ENCODE measurements around the gene GCAT. TPM values are rescaled to one million over a fixed set of nuclear protein-coding genes. Genes with fewer than 3 reads are reported as not detected.

Gene GCAT
- total RNA-seq, 1 donor from 2014 or later = 42.7 TPM

DNA sequence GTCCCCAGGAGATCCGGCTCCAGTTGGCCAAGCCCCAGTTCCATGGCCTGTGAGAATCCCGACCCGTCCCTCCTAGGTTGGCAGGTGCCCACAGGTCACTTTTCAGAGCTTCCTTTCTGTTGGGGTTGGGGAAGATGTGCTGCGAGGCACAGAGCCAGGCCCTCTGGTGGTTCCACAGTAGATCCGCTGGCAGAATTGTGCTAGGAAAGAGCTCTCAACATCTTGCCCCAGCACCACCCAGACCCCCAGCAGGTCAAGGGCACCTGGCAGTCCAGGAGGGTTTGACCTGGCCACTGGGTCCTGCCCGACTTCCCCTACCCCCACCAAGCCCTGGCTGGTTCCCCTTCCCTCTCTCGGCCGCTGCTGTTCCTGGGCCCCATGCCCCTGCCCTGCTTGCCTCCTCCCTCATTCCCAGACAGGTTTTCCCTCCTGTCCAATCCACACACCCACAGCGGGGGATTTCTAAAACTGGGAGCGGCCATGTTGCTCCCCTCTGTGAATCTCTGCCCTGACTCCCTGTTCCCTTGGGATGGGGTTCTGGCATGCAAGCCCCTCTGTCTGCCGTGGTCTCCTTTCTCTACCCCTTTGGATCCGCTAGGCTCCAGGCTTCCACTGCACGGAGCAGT is 26.2 kb upstream of the GCAT start:
- H3K4me3 ChIP-seq = no peak overlapping the region
- no peak for DNase-seq
- intact Hi-C loops (cut with micrococcal nuclease) = no loop called here
- peaks cover 33% of the 10 kb centered on the region for H3K4me1 ChIP-seq
- TF ChIP-seq, protein P1, sequence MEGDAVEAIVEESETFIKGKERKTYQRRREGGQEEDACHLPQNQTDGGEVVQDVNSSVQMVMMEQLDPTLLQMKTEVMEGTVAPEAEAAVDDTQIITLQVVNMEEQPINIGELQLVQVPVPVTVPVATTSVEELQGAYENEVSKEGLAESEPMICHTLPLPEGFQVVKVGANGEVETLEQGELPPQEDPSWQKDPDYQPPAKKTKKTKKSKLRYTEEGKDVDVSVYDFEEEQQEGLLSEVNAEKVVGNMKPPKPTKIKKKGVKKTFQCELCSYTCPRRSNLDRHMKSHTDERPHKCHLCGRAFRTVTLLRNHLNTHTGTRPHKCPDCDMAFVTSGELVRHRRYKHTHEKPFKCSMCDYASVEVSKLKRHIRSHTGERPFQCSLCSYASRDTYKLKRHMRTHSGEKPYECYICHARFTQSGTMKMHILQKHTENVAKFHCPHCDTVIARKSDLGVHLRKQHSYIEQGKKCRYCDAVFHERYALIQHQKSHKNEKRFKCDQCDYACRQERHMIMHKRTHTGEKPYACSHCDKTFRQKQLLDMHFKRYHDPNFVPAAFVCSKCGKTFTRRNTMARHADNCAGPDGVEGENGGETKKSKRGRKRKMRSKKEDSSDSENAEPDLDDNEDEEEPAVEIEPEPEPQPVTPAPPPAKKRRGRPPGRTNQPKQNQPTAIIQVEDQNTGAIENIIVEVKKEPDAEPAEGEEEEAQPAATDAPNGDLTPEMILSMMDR (IDR thresholded peaks at IDR 0.05; ENCODE audit: borderline replicate concordance) = peak; percentile 37
- no peaks in the 10 kb centered on the region for H3K9me3 ChIP-seq (replicated peaks)
- H3K27ac ChIP-seq (replicated peaks) = no peak overlapping the region
- no peaks in the 10 kb centered on the region for H3K27me3 ChIP-seq (ENCODE audit: low read depth)
- H3K36me3 ChIP-seq = no peaks in the 10 kb centered on the region

DNA sequence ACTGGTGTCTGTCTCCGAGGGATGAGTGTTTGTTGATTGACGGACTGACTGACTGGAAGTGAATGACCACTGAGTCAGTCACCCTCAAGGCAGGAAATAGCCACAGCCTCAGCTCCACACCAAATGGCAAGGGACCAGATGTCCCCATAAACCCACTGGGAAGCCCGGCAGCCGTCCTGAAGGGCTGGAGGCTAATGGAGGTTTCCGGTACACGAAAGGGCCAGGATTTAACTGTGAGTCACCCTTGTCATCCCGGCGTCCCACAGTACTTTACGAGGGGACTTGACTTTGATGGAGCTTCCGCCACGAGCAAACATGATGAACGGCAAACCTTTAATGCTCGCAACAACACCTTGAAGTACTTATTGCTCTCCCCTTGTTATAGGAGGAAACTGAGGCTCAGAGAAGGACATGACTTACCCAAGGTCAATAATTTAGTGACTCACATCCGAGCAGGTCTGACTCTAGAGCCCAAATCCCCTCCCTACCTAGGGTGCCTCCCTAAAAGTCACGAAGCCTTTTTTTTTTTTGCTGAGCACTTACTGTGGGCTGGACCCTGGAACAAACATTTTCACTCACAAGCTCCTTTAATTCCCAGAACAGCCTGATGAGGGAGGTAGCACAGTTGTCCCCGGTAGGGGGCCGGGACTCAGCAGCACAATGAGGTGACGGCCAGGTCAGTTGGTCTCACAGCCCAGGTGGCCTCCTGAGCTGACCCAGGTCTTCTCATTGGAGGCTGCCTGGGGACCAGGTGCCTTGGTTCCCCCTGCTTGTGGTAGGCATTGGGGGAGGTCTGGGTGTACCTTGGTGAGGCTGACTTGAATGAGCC is 25.2 kb upstream of the GCAT start:
- DNase-seq = no peak
- Histone ChIP-seq H3K4me1 (peaks cover 25% of the 10 kb centered on the region), H3K27me3 (ENCODE audit: low read depth) (no peaks in the 10 kb centered on the region), H3K36me3 (no peaks in the 10 kb centered on the region), H3K4me3 (no peak overlapping the region), H3K9me3 (replicated peaks) (no peaks in the 10 kb centered on the region), H3K27ac (replicated peaks) (no peak overlapping the region)
- TF ChIP-seq, protein P1 (IDR thresholded peaks at IDR 0.05; ENCODE audit: borderline replicate concordance) = no peak
- intact Hi-C loops (cut with micrococcal nuclease) = no loop called here

DNA sequence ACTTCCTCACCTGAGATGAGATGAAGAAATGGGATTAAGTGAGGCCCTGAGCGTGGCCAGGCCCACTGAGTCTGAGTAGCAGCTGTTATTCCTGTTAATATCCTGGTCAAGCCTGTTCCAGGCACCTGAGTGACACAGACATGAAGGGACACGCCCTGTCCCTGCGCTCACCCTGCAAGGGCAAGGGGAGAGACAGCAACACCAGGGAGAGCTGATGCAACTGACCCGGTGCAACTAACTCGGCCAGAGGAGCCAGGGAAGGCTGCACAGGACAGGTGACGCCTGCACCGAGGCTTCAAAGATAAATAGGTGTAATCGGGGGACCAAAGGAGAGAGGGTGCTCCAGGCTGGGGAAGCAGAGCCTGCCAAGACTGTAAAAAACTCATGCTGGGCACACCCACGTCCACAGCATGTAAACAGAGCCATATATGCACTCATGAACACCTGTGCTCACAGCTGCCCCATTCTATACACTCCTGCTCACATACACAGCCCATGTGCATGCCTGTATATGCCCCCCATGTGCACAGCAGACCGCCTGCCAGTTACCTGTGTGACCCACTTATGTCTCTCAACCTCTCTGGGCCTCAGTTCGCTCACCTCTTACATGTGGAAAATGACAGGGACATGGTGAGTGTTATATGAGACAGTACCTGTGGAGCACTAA is 22.8 kb upstream of the GCAT start:
- no peak for DNase-seq
- TF ChIP-seq, protein P1 (IDR thresholded peaks at IDR 0.05; ENCODE audit: borderline replicate concordance) = no peak
- no peaks in the 10 kb centered on the region for H3K36me3 ChIP-seq
- peaks cover 24% of the 10 kb centered on the region for H3K4me1 ChIP-seq
- no peak overlapping the region for H3K27ac ChIP-seq (replicated peaks)
- intact Hi-C loops (cut with micrococcal nuclease) = no loop called here
- no peaks in the 10 kb centered on the region for H3K27me3 ChIP-seq (ENCODE audit: low read depth)
- no peak overlapping the region for H3K4me3 ChIP-seq
- H3K9me3 ChIP-seq (replicated peaks) = no peaks in the 10 kb centered on the region

DNA sequence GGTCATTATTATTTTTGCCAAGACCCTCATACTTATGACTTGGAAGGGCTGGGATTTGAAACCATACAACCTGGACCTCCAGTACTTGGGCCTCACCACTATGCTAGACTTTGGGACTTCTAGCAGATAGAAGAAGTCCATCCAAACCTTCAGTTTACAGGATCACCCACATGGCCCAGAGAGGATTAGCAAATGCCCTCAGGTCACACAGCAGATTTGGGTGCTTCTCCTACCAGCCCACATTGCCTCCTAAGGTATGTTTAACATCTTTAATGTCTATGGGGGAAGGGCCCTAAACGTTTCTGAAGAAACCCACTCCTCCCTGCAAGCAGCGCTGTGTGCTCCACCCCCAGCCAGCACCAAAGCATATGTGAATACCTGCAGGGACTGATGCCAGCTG is 17.5 kb upstream of the GCAT start:
- no peaks in the 10 kb centered on the region for H3K4me1 ChIP-seq
- intact Hi-C loops (cut with micrococcal nuclease) = loop anchor here (10.0 kb wide), 1 partner anchor 145 kb away; no protein-coding TSS in a partner anchor

DNA sequence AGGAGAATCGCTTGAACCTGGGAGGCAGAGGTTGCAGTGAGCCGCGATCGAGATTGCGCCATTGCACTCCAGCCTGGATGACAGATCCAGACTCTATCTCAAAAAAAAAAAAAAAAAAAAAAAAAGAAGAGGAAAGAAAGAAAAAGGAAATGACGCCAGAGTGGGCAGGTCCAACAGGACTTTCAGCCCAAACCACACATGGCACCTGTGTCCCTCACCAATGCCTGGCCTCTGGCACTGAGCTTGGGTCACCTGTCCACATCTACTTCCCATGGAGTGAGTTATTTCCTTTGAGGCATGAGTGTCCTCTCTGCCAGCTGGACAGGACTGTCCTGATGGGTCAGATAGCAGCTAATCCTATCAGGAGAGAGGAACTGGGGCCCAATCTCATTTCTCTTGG is 15.2 kb upstream of the GCAT start:
- H3K27me3 ChIP-seq (ENCODE audit: low read depth) = no peaks in the 10 kb centered on the region
- no peak for DNase-seq
- intact Hi-C loops (cut with micrococcal nuclease) = loop anchor here (10.0 kb wide), 1 partner anchor 148 kb away; no protein-coding TSS in a partner anchor
- no peaks in the 10 kb centered on the region for H3K9me3 ChIP-seq (replicated peaks)
- H3K4me3 ChIP-seq = no peak overlapping the region
- H3K27ac ChIP-seq (replicated peaks) = no peak overlapping the region
- no peaks in the 10 kb centered on the region for H3K4me1 ChIP-seq
- H3K36me3 ChIP-seq = no peaks in the 10 kb centered on the region
- TF ChIP-seq, protein P1 (IDR thresholded peaks at IDR 0.05; ENCODE audit: borderline replicate concordance) = no peak

More for the DNA sequence above, 17.5 kb upstream of the GCAT start:
- no peaks in the 10 kb centered on the region for H3K27me3 ChIP-seq (ENCODE audit: low read depth)
- TF ChIP-seq, protein P1 (IDR thresholded peaks at IDR 0.05; ENCODE audit: borderline replicate concordance) = no peak
- no peak for DNase-seq
- no peaks in the 10 kb centered on the region for H3K36me3 ChIP-seq
- H3K27ac ChIP-seq (replicated peaks) = no peak overlapping the region
- no peak overlapping the region for H3K4me3 ChIP-seq
- no peaks in the 10 kb centered on the region for H3K9me3 ChIP-seq (replicated peaks)
